K562 (cell line): Measurements from ENCODE around the gene LOC128125822.

Source experiments
- HMGN3 ChIP-seq: IDR thresholded peaks from 2 replicates; pipeline ENCODE4 v1.6.1; 2011; ENCODE audit warnings: borderline replicate concordance, low read depth, mild to moderate bottlenecking, mixed read lengths, low read length; ENCODE audit not compliant: insufficient read length; ENCODE audit errors: extremely low read depth
- ID3 ChIP-seq, 2 experiments: fragments of 250-450 bp in 1 of 2; fragments of 450-650 bp in 1 of 2; sonication (Bioruptor Pico) in 1 of 2; IDR thresholded peaks; 2 replicates each; pipeline versions ENCODE4 v1.6.1 to v1.8.0; 2016 to 2021; ENCODE audit warnings: mild to moderate bottlenecking in 2 of 2, moderate library complexity in 2 of 2, missing compliant biosample characterization in 1 of 2, missing genetic modification characterization in 1 of 2
- KAT8 ChIP-seq: fragments of 450-650 bp; IDR thresholded peaks from 2 replicates; pipeline ENCODE4 v1.6.1; 2016; ENCODE audit warnings: low read depth, mild to moderate bottlenecking
- KDM1A ChIP-seq, 2 experiments: fragments of 450-650 bp; IDR thresholded peaks; 2 replicates each; pipeline ENCODE4 v1.6.1; 2016; ENCODE audit warnings: mild to moderate bottlenecking in 2 of 2
- POLR2H ChIP-seq: IDR thresholded peaks from 2 replicates; pipeline ENCODE4 v1.6.1; 2016; ENCODE audit warnings: missing genetic modification characterization, low read depth, mild to moderate bottlenecking, control low read depth, missing compliant biosample characterization, moderate library complexity
- RBM14 ChIP-seq: fragments of 200-400 bp; formaldehyde crosslinking; IDR thresholded peaks from 2 replicates; pipeline ENCODE4 v1.6.1; 2018; ENCODE audit warnings: low read depth, mild to moderate bottlenecking, low read length, moderate library complexity, borderline replicate concordance; ENCODE audit not compliant: insufficient read depth
- RBM34 ChIP-seq: fragments of 200-400 bp; formaldehyde crosslinking; IDR thresholded peaks from 2 replicates; pipeline ENCODE4 v1.6.1; 2018; ENCODE audit warnings: low read length, borderline replicate concordance; ENCODE audit not compliant: insufficient read depth
- TBP ChIP-seq: optimal IDR thresholded peaks from 2 replicates; pipeline ENCODE3; 2011; ENCODE audit warnings: low read depth, low read length, improper control_type of control experiment
- THAP12 ChIP-seq: fragments of 250-450 bp; sonication (Bioruptor Pico); IDR thresholded peaks from 2 replicates; pipeline ENCODE4 v1.9.0; 2021; ENCODE audit warnings: mild to moderate bottlenecking, inconsistent platforms
- ZBTB49 ChIP-seq: sonication (generic); formaldehyde crosslinking; IDR thresholded peaks from 2 replicates; pipeline ENCODE4 v1.8.0; 2022; ENCODE audit warnings: missing genetic modification reagents, mild to moderate bottlenecking, borderline replicate concordance
- ZHX1 ChIP-seq: fragments of 150-350 bp; conservative IDR thresholded peaks from 2 replicates; pipeline ENCODE4 v1.6.1; 2014; ENCODE audit warnings: low read length
- ZNF133 ChIP-seq: fragments of 250-450 bp; sonication (Bioruptor Pico); IDR thresholded peaks from 2 replicates; pipeline ENCODE4 v1.4.0; 2020; ENCODE audit warnings: mild to moderate bottlenecking
- ZNF3 ChIP-seq: fragments of 250-450 bp; sonication (Bioruptor Pico); IDR thresholded peaks from 2 replicates; pipeline ENCODE4 v1.5.0; 2021; ENCODE audit warnings: mild to moderate bottlenecking, moderate library complexity
- ZNF436 ChIP-seq: fragments of 250-450, 450-650 bp; sonication (Bioruptor Pico); formaldehyde crosslinking; IDR thresholded peaks from 2 replicates; pipeline ENCODE4 v1.7.0; 2020; ENCODE audit warnings: mild to moderate bottlenecking
- ZNF449 ChIP-seq: fragments of 250-450 bp; sonication (Bioruptor Pico); IDR thresholded peaks from 2 replicates; pipeline ENCODE4 v1.8.0; 2022; ENCODE audit warnings: moderate library complexity, mild to moderate bottlenecking, inconsistent platforms
- ZNF644 ChIP-seq: fragments of 200-800 bp; sonication (Bioruptor generic); IDR thresholded peaks from 2 replicates; pipeline ENCODE4 v1.6.1; 2016; ENCODE audit warnings: low read depth, missing genetic modification characterization, missing compliant biosample characterization

Gene LOC128125822

GRCh38 chr6:63573076-63573898, 1.0 kb downstream of the LOC128125822 start (continued):
- TF ChIP-seq ZNF133 (CRISPR knock-in tag): no peak
- no peak for TF ChIP-seq KDM1A (IDR thresholded peaks at IDR 0.05)
- no peak for TF ChIP-seq ID3 (CRISPR knock-in tag; IDR thresholded peaks at IDR 0.05)
- 0 out of 2 replicates have a peak, but pooled peaks have one; percentile 23 for TF ChIP-seq ID3 (tag; IDR thresholded peaks at IDR 0.05)
- 0 out of 2 replicates have a peak, but pooled peaks have one; percentile 14 for TF ChIP-seq ZNF449 (CRISPR knock-in tag)
- TF ChIP-seq ZNF436 (CRISPR knock-in tag): no peak
- peak; percentile 45 for TF ChIP-seq TBP
- TF ChIP-seq ZBTB49: no peak
- TF ChIP-seq POLR2H (tag): no peak
- TF ChIP-seq THAP12 (CRISPR knock-in tag): peak; percentile 20; the same call in 1 of the 2 replicates
- peak; percentile 58 for TF ChIP-seq HMGN3
- TF ChIP-seq KAT8: no peak
- TF ChIP-seq RBM14: 0 out of 2 replicates have a peak, but pooled peaks have one; percentile 78
- TF ChIP-seq ZHX1: no peak
- TF ChIP-seq RBM34: no peak; the same call in 1 of the 2 replicates
- no peak for TF ChIP-seq ZNF644 (tag)
- no peak for TF ChIP-seq ZNF3
